GM18867 (cell line): ENCODE data around the gene PRPH.
A peak's percentile ranks its signal among the peaks of the same experiment; 100 is the strongest.
"Not testable (repeated sequence)": the region's sequence is repeated elsewhere in the genome, so short reads cannot be mapped to it uniquely, and the experiment has no call there.

Experiments used
- ATAC-seq: cut with Tn5 transposase; IDR thresholded peaks from one replicate; pipeline ENCODE4 v1.9.1; 2021; ENCODE audit warnings: mild to moderate bottlenecking, moderate library complexity; ENCODE audit not compliant: unreplicated experiment

PRPH gene

GRCh38 chr12:49295082-49295936, at the start of gene PRPH:
PRPH (plus strand) TSS chr12:49295147; CDS start chr12:49295201, 54 bp downstream.
- ATAC-seq, result no peak

DNA sequence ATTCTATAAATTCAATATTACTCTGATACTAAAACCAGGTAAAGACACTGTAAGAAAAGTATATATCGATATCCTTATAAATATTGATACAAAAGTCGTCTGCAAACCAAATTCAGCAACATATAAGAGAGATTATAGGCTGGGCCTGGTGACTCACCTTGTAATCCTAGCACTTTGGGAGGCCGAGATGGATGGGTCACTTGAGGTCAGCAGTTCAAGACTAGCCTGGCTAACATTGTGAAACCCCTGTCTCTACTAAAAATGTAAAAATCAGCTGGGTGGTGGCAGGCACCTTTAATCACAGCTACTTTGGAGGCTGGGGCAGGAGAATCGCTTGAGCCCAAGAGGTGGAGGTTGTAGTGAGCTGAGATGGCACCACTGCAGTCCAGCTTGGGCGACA, 43.6 kb upstream of the PRPH start:
- ATAC-seq, result no peak

- no peak for ATAC-seq
Measured at GRCh38 chr12:49253033-49253623, 41.8 kb upstream of the PRPH start.

- ATAC-seq, result not testable (repeated sequence)
Measured at GRCh38 chr12:49255456-49255855, 39.5 kb upstream of the PRPH start.

GRCh38 chr12:49255857-49256637, 38.9 kb upstream of the PRPH start:
- no peak for ATAC-seq

DNA sequence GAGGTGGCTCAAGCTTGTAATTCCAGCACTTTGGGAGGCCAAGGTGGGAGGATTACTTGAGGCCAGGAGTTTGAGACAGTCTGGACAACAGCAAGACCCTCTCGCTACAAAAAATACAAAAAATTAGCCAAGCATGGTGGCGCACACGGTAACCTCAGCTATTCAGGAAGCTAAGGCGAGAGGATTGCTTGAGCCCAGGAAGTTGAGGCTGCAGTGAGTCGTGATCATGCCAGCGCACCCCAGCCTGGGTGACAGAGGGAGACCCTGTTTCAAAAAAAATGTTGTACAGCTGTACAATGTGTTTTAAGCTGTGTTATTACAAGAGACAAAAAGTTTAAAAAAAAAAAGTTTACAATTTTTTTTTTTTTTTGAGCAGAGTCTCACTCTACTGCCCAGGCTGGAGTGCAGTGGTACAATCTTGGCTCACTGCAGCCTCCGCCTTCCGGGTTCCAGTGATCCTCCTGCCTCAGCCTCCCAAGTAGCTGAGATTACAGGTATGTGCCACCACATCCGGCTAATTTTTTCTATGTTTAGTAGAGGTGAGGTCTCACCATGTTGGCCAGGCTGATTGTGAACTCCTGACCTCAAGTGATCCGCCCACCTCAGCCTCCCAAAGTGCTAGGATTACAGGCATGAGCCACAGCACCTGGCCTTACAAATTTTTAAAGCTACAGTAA, 37.3 kb upstream of the PRPH start:
- not testable (repeated sequence) for ATAC-seq

DNA sequence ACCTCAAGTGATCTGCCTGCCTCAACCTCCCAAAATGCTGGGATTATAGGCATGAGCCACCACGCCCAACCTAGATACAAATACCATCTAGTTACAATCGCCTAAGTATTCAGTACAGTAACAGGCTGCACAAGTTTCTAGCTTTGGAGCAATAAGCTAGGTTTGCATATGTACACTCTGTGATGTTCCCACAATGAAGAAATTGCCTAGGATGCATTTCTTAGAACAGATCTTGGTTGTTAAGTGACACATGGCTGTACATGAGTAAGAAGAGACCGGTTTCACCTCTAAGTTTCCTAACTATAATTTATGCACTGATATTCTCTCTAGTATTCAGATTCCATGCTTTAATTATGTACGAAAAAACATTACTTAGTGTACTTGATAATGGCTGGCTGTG, 35.5 kb upstream of the PRPH start:
- ATAC-seq, result no peak

- ATAC-seq, result no peak
Measured at GRCh38 chr12:49260166-49260565, 34.8 kb upstream of the PRPH start.

- no peak for ATAC-seq
Measured at GRCh38 chr12:49260571-49261363, 34.2 kb upstream of the PRPH start.

DNA sequence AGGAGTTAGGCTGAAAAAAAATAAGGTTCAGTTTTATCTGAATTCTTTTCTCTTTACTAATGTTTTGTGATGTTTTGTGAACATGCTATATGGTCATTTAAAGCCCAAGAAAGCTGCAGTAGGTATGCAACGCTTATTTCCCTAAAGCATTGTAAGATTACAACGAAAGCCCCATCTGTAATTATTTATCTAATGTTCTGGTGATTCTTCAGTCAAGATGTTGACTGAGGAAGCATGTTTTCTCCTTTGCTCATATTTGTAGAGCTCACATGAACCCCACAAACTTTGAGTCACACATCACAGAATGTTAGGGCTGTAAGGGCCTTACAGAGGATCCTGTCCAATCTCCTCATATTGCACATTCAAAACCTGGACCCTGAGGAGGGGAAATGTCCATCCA, 33.2 kb upstream of the PRPH start:
- ATAC-seq, result no peak

- no peak for ATAC-seq
Measured at GRCh38 chr12:49263400-49263763, 31.6 kb upstream of the PRPH start.

GRCh38 chr12:49264466-49264872, 30.5 kb upstream of the PRPH start:
- peak; percentile 29 for ATAC-seq

DNA sequence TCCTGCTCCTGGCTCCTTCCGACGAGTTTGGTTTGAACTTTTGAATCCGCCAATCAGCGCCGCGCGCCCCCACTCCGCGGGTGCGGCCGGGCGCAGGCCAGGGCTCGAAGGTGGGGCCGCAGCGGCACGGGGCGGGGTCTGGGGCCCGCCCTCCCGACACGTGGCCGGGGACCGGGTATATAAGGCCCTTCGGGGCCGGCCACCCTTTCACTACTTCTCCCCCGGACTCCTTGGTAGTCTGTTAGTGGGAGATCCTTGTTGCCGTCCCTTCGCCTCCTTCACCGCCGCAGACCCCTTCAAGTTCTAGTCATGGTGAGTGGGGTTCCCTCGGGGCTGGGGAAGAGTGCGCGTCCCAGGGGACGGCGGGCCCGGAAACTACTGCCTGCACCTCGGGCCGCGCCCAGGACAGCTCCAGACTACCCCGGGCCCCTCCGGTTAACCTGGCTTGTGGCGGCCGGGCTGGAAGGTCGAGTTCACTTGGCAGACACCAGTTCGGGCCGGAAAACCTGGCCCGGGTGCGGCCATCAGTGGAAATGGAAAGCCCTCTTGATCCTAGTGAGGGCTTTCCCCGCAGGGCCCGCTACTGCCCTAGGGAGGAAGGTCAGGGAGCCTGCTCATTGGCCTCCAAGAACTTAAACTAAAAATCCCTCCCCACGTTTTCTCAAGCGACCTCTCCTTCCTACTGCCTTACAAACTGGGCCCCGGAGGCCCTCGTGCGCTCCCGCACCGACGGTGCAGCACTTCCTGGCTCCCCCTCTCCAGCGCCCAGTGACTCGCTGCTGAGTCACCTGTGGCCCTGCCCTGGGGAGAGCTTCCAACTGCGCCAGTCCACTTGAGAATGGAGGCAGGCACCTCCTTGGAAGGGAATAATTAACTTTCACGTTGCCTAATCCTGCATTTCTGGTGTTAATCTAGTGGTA, 29.8 kb upstream of the PRPH start, which contains the start of gene TUBA1C:
TUBA1C (plus strand) TSS at position 210 of the 920 bp plus-strand sequence; CDS start at position 310, 100 bp downstream.
- peak; percentile 87 for ATAC-seq

DNA sequence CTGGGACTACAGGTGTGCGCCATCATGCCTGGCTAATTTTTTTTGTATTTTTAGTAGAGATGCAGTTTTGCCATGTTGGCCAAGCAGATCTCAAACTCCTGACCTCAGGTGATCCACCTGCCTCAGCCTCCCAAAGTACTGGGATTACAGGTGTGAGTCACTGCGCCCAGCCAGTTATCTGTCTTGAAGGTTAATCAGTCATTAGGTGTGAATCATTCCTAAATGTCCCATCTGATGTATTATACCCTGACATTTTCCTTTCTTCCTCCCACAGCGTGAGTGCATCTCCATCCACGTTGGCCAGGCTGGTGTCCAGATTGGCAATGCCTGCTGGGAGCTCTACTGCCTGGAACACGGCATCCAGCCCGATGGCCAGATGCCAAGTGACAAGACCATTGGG, 25.8 kb upstream of the PRPH start:
- ATAC-seq, result not testable (repeated sequence)

- no peak for ATAC-seq
Measured at GRCh38 chr12:49272790-49273725, 21.9 kb upstream of the PRPH start.

- ATAC-seq, result no peak
Measured at GRCh38 chr12:49273726-49274395, 21.1 kb upstream of the PRPH start.

DNA sequence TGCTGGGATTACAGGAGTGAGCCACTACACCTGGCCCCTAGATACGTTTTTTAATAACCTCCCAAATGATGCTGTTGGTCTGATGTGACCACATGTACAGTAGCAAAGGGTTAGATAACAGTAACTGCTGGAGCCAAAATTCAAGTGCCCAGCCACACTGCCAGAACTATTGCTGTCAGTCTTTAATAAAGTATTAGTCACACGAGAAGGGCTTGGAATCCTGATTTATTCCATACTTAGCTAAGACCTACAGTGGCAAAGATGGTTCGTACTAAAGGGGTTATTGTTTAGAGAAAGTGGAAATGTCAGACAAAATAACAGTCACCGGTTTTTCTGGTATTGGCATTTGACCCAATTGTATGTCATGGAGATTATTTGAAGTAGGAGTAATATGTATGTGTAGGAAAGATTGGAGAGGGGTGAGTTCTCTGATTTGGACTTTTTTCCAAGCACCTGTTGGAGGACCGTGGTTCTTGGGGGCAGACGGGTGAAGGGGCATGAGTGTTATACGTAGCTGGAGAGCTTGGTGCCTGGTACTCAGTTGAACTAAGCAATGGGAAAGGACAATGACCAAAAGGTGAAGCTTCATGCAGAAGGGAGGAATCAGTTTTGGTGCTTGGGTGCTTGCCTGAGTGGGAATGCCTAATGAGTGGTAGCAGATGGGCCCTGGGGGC, 20.4 kb upstream of the PRPH start:
- ATAC-seq, result no peak
